GM19452 (cell line): ENCODE results near the gene NR3C2.

ENCODE experiments used
- ATAC-seq: cut with Tn5 transposase; IDR thresholded peaks from one replicate; pipeline ENCODE4 v1.9.1; 2021; ENCODE audit not compliant: unreplicated experiment

Gene NR3C2

DNA sequence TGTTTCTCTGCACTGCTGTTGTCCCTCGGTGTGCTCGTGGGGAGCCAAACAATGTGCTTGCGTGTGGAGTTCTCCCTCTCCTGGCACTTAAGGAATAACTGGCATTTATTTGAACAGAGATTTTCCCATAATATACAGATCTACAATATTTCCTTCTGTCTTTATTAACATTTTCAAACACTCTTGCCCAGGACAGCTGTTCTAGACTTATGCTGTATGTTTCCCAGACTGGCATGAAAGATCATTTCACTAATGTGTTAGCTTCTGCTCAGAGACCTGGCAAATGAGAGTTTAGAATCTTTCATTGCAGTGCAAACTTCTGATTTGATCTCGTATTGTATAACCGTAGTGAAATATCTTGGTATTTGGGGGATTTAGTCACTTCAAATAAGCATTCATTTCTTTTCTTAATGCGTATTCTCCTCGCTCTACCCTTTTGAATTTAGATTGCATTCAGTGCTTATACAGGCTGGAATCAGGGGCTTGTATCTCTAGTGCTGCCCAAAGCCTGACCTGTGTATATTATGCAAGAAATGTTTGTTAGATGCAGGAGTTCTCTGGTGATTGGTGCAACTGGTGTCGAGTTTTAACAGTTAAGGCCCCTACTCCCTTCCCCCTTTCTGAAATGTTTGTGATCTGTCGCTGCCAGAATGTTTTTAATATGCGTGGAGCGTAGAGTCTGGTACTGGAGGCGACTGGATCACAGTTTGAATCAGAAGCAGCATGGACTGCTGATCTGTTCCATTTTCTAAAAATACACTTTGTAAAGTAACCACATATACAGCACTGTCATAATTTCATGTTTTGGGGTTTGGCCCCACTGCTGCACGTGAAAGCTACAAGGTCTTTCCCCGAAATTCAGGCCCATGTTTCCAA, 384.0 kb downstream of the NR3C2 start:
- ATAC-seq: no peak

DNA sequence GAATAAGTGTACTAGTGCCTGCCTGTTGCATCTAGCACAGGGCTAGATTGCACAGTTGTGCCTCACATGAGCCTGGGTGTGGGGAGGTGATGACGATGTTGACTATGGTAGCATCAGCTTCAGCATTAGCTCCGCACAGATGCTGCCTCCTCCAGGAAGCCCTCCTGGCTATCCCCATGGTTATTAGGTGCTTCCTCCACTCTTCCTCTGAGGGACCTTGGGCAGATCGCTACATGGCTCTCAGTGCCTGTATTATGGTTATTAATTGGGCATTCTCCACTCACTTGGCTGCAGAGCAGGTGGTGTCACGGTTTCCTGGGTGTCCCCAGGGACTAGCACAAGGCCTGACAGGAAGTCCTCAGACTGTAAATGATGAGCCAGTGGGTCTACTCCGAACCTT, 384.7 kb downstream of the NR3C2 start:
- peak; percentile 46 for ATAC-seq

DNA sequence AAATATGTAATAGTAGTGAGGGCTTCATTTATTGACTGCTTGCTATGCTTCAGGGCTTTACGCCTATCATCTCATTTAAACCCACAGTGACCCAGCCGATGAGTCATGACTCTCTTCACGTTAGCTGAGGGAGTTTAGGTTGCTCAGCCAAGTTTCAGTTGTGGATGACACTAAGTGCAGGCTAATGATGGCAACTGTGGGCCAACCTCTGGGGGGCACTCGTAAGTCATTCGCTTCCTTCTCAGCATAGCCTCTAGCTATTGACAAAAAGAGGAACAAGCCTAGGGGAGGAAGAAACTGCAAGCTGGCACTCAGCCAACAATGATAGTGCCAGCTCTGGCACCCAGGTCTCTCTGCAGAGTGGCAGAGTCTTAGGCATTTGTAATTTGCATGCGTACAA, 385.3 kb downstream of the NR3C2 start:
- peak; percentile 82 for ATAC-seq

GRCh38 chr4:148055844-148056243, 386.4 kb downstream of the NR3C2 start:
- ATAC-seq: peak; percentile 32

GRCh38 chr4:148054275-148054674, 387.9 kb downstream of the NR3C2 start:
- no peak for ATAC-seq

DNA sequence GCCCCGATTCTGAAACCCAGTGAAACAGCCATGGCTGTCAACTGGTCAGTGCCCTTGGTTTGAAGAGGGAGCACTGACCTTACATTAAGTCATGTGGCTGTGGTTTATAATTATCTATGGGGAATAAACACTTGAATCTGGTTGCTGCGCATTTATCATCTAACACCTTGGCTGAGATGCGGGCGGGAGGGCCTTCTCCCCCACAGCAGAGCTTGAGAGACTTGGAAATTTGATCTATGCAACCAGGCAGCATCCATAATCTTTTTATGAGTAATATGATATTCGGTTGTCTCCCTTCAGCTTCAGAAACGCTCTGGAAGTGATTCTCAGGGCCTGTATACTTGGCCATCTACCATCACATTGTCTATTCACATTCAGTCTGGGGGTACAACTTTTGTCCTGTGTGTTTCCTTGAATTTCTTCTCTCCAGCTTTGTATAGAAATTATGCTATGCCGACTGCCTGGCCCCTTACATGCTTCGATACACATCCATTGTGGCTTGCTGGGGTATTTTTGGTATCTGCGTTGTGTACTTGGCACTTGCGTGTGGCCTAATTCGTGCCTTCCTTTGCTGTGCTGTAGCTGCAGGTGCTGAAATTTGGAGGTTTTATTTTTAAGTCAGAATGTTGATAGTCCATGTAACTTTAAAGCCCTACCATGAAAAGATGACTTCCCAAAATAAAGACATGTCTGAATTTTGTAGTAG, 388.8 kb downstream of the NR3C2 start:
- ATAC-seq: no peak

- no peak for ATAC-seq
Measured at GRCh38 chr4:148052448-148052847, 389.8 kb downstream of the NR3C2 start.

DNA sequence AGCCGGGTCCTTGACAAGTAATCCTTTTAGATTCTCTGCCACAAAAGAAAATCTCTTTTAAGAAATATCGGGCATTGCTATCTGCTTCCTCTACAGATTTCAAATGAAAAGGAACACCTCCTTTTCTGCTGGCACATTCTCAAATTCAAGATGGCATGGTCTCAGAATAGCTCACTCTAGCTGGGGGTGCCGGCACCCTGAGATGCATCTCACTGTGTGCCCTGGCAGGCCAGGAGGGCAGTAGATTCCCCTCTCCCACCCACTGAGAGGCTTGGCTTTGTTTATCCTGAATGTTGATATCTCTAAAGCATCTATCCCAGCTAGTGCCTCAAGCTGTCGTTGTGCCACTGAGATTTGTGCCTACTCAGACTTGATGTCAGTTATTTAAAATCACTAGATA, 390.8 kb downstream of the NR3C2 start:
- no peak for ATAC-seq

- no peak for ATAC-seq
Measured at GRCh38 chr4:148048598-148048997, 393.6 kb downstream of the NR3C2 start.

DNA sequence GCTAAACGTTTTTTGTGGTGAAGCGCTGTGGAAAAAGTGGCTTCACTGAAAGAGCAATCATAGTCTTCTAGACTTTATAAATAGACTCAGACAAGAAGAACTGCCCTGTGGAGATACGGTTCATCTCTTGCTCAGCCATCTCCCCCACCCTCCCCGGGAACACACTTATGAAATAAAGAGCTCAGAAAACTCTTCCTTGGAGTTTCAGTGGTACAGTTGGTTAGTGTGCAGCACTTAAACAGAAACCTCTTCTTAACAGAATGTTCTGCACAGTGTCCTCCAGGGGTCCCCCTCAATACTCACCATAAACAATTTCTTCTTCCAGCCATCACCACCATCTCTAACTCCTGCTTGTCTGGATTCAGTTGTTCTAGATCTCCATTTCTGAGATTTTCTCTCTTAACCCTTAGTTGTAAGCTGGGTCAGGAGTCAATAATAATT, 397.3 kb downstream of the NR3C2 start:
- peak; percentile 90 for ATAC-seq

DNA sequence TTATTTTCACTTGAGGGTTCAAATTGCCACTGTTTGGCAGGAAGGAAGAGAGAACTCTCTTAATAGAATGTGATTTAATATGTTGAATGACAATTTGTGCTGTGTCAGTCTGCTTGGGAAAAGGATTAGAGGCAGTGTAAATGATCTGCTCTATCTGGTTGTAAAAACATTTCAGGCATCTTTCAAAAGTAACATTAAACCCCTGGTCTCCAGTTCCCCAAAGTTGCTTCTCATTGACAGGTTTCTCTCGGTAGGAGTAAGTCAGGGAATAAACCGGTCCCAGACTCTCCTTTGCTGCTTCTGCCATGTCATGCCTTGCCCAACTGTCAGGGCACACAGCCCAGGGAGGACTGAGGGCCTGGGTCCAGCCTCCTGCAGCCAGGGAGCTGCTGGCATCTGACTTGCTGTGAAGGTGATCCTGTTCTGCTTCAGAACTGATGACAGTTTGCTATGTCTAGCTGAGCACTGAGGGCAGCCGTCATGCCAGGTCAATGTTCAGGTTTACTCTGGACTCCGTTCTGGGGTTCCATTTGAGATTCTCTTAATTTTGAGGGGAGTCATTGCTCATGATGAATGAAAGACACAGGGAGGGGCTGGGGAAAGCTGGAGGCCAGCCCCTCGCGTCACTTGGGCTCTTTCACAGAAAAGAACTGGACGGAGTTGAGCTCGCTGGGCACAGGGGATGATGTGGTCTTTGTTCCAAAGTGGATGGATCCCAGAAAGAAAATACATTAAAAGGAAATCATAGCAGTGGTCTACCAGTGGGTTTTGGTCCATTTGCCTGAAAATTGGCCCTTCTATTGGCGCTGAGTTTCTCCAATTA, 397.9 kb downstream of the NR3C2 start:
- ATAC-seq: peak; percentile 7

DNA sequence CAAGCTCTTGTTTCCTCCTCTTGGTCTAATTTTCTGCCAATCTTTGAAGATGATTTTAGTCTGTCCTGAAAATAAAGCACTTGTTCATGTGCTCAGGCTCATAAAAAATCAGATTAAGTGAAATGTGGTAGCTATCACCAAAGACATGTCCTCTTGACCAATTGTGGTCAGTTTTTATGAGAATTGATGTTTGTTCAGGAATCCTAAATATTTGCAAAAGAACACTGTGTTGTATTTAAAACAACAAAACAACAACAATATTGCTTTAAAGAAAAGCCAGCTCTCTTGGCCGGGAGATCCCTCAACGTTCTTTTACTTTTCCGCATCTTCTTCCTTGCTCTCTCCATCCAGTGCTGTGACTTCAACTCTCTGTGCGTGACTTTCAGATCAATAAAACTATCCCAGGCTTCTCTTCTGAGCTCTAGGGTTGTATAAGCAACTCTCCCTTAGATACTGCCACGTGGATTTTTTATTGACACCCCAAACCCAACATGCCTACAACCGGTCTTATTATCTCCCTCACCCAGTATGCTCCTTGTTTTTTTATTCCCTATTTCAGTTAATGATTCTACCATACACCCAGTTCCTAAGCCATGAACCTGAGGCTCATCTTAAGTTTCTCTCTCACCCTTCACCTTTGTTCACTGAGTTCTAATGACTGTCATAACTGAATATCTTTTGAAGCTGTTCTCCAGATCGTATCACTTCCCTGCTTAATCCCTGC, 400.4 kb downstream of the NR3C2 start:
- ATAC-seq: no peak

DNA sequence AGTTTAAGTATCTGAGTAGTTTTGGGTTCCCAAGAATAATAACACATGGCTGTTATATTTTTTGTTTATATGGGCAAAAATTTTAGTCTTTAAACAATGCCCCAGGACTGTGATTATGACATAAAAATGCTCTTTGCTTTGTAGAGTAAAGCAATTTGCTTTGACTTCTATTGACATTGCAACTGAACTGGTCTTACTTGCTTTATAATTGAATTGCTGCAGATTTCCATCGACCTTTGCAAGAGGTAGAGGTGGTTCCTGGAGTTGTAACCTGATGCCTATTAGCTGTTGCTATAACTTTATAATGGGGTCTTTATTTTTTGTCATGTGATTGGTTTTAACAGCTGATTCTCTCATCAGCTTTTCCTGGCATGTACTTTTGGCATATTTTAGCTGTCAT, 407.4 kb downstream of the NR3C2 start:
- no peak for ATAC-seq

GRCh38 chr4:148030193-148030873, 411.9 kb downstream of the NR3C2 start:
- no peak for ATAC-seq

DNA sequence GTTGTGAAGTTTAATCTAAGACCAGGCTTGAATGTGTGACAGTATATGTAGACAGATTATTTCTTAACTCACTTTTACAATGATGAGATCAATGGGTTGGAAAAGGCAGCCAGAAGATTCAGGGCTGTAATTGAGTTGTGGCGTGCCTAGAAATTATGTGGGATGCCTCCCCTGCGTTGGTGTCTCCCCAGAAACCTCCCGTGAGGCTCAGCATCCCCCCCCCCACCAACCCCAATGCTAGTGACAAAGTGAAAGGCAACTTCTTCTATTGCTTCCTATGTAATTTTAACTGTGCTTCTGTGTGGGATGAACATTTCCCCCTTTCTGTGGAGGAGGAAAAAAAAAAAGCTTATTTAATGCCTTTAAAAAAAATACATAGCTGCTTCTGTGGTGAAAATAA, 412.4 kb downstream of the NR3C2 start:
- ATAC-seq: no peak
